GM21825 (cell line): ENCODE data around the gene CCDC134.
"Not testable (repeated sequence)": the region's sequence is repeated elsewhere in the genome, so short reads cannot be mapped to it uniquely, and the experiment has no call there.

Experiments
- ATAC-seq: cut with Tn5 transposase; IDR thresholded peaks from one replicate; pipeline ENCODE4 v1.9.1; 2021; ENCODE audit warnings: mild to moderate bottlenecking, moderate library complexity; ENCODE audit not compliant: unreplicated experiment

Gene CCDC134

GRCh38 chr22:41822317-41823057 lies 22.0 kb downstream of the CCDC134 start:
- ATAC-seq = no peak

DNA sequence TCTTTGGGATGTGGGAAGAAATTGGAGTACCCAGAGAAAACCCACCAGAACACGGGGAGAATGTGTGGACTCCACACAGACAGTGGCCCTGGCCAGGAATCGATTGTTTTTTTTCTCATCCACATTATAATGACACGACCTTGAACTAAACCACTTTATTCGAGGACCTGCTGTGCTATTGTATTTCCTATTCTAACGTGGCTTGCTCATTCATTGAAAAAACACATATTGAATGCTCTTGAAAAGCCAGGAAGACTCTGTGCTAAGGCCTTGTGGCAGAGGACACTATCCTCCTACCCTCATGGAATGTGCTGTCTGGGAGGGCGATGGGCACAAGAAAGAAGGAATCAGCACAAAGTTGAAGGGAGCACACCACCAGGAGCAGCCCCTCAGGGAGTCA lies 23.3 kb downstream of the CCDC134 start:
- no peak for ATAC-seq

GRCh38 chr22:41825376-41825775 lies 24.9 kb downstream of the CCDC134 start:
- ATAC-seq = no peak

DNA sequence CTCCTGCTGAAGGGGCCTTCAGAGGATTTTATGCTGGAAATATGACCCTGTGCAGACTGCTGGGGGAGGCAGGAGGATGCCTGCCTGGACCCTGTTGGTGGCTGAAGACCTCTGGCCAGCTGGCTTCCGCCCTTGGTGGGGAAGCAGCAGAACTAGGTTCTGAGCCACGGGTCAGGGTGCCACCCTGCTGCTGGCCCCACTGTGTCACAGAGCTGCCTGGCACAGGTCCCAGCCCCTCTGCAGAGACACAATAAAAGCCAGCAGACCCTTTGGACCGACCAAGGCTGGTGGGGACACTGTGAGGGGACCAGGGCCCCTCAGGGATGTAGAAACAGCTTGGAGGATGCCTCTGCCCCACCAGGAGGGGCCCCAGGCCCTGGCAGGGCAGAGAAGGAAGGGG lies 25.5 kb downstream of the CCDC134 start:
- ATAC-seq = no peak

DNA sequence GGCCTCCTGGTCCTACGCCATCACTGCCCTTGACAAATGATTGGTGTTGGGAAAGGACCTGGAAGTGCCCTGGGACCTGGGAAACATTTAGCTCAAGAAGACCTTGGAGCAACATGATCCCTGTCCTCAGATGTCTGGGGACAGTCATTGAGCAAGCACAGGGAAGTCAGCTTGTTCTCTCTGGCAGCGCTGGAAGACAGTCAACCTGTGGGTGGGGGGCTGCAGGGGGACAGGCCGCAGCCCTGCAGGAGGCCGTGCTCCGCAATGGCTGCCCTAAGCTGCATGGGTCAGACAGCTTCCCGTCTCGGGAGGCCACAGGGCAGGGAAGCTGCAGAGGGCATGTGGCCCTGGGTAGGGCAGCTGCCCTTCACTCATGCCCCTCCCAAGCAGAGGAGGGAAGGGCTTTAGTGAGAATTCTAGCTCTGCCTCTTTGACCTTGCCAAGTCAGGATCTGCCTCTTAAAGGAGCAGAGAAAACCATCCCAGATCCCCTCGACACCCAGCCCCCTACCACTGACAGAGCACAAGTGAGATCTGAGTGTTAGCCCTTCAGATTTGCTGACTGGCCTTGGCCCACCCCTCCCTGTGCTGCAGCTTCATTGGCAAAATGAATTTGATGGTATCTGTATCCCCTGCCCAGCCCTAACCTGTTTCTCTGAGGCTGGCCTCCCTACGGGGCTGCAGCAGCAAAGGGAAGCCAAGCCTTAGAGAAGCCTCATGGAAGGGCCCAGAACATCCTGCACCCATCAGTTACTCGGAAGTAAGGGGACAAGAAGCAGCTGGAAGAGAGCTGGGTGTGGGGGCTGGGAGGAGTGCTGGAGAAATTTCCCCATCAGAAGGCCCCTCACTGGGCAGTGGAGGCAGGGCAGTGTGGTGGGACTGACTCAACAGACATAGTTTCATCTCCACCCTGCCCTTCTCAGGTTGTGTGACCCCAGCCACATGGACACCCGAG lies 26.2 kb downstream of the CCDC134 start:
- no peak for ATAC-seq

- no peak for ATAC-seq
These were observed 27.2 kb downstream of the CCDC134 start for GRCh38 chr22:41827671-41828070.

GRCh38 chr22:41828516-41828915 lies 28.0 kb downstream of the CCDC134 start:
- no peak for ATAC-seq

DNA sequence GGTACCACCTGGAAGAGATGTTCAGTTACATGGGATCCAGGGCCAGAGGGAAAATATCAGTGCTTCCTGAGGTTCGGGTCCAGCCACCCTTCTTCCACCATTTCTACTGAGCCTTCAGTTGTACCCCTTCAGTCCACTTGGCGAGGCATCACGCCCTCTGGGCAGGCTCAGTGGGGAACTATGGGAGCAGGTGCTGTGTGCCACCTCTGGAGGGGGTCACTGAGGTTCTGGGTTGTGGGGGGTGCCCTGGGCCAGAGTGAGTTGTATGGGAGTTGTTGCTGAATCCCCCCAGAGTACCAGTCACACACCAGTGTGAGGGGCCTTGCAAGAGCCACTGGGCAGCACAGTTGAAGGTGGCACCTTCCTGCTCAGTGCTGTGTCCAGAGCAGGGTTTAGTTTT lies 29.7 kb downstream of the CCDC134 start:
- no peak for ATAC-seq

GRCh38 chr22:41831383-41831782 lies 30.9 kb downstream of the CCDC134 start:
- ATAC-seq = no peak

- no peak for ATAC-seq
These were observed 31.5 kb downstream of the CCDC134 start for GRCh38 chr22:41831828-41832552.

DNA sequence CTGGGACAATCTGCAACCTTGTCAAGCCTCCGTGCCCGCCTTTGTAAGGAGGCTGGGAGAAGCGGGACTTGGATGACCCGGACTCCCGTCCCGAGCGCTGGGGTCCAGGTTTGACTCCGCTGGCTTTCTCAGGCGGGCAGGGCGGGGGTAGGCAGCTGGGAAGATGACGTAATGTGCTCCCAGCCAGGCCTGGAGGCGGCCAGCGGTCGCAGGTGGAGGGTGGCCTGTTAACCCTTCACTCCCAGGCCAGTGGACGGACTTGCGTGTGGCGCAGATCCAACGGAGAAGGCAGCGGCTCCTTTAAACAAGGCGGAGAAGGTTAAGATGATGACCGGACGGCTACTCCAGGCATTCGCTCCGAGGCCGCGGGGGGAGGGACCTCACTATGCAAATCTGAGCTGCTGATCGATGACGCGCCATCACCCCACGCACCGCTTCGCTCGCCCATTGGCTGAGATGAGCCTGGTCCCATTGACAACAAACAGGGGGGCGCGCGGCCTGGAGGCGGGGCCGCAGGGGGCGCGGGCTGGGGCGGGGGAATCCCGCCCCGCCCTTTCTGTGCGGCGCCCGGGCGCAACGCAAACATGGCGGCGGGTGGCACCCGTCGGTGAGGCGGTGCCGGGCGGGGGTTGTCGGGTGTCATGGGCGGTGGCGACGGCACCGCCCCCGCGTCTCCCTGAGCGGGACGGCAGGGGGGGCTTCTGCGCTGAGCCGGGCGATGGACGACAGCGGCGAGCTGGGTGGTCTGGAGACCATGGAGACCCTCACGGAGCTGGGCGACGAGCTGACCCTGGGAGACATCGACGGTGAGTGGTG lies 32.3 kb downstream of the CCDC134 start, which contains the start of gene SREBF2:
SREBF2 (plus strand) TSS at position 553 of the 816 bp plus-strand sequence; CDS start at position 719, 166 bp downstream.
- ATAC-seq = peak; percentile 81

- ATAC-seq = peak; percentile 15
These were observed 33.0 kb downstream of the CCDC134 start for GRCh38 chr22:41833369-41834004.

GRCh38 chr22:41834005-41834944 lies 33.8 kb downstream of the CCDC134 start:
- no peak for ATAC-seq

DNA sequence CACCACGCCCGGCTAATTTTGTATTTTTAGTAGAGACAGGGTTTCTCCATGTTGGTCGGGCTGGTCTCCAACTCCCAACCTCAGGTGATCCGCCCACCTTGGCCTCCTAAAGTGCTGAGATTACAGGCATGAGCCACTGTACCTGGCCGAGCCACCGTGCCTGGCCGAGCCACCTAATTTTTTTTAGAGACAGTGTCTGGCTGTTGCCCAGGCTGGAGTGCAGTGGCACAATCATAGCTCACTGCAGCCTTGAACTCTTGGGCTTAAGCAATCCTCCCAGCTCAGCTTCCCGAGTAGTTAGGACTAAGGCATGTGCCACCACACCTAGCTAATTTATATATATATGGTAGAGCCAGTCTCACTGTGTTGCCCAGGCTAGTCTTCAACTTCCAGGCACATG lies 35.0 kb downstream of the CCDC134 start:
- ATAC-seq = not testable (repeated sequence)

DNA sequence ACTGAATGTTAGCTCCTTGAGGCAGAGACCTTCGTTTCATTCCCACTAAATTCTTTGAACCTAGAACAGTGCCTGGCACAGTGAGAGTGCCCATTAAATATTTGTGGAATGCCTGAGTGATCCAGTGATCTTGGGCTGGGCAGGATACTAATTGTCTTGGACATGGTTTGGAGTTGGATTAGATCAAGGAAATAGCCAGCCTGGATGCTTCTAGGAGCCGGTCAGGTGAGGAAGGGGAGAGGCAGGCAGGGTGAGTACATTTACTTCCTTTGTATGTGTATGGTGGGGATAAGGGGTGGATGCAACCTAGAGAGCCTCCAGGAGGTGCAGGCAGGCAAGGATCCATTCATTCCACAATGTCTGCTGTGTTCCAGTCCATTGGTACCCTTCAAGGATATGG lies 36.1 kb downstream of the CCDC134 start:
- ATAC-seq = no peak

DNA sequence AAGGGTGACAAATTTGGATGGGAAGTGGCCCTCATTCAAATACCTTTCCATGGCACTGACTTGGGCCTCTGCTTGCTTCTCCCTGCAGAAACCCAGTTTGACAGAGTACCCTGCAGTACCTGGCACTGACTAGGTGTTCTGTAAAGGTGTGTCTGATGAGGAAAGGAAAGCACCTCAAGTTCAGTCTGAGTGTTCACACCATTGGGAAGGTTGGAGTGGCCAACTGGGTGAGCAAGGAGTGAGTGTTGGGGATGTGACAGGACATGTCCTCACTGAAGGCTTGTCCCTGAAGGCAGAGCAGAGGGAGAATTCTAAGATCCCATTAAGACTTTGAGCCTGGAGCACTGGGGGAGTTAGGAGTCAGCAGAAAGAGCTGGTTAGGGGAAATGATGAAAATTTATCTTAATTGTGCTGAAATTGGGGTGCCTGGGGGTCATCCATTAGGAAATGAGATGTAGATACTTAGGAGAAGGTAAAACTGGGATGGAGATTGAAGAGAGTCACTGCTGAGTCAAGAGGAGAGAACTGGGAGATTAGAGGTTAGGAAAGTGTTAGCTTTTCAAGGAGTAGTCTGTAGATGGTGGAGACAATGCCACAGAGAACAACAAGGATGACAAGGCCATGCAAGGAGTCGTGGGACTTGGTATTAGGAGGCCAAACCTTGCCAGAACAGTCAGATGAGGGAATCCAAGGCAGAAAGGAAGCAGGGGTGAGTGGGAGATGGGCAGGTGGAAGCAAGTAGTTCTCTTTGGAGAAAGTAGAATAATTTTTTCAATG lies 38.6 kb downstream of the CCDC134 start:
- ATAC-seq = no peak

GRCh38 chr22:41840216-41840615 lies 39.7 kb downstream of the CCDC134 start:
- ATAC-seq = no peak
